Peyer's patch (tissue), 4 donors: ENCODE measurements around the gene FAS. TPM values are rescaled to one million over a fixed set of nuclear protein-coding genes. Genes with fewer than 3 reads are reported as not detected.

Experiments used
- DNase-seq, 3 donors: peaks; one replicate each; pipeline ENCODE4 v3.0.0-alpha.2; 2017 to 2019
- H3K27ac ChIP-seq, 4 donors: fragments of 200-600 bp; sonication (generic); one replicate each; pipeline ENCODE4 v1.5.1; 2016 to 2019
- H3K27me3 ChIP-seq, 2 donors: fragments of 200-600 bp; sonication (generic); one replicate each; pipeline ENCODE4 v1.5.1; 2019
- H3K36me3 ChIP-seq, 3 donors: fragments of 200-600 bp; sonication (generic); one replicate each; pipeline ENCODE4 v1.5.1; 2016 to 2019
- H3K4me1 ChIP-seq, 4 donors: fragments of 200-600 bp; sonication (generic); one replicate each; pipeline ENCODE4 v1.5.1; 2016 to 2019
- H3K4me3 ChIP-seq, 4 donors: fragments of 200-600 bp; sonication (generic); 1 replicate in 3 of 4; 2 replicates in 1 of 4; pipeline ENCODE4 v1.5.1; 2016 to 2019; ENCODE audit warnings: mild to moderate bottlenecking in 1 of 4
- H3K9me3 ChIP-seq, 4 donors: fragments of 200-600 bp; sonication (generic); one replicate each; pipeline ENCODE4 v1.5.1; 2016 to 2019; ENCODE audit warnings: mild to moderate bottlenecking in 1 of 4
- POLR2A ChIP-seq, 2 donors: fragments of 450-650 bp; IDR thresholded peaks; one replicate each; pipeline ENCODE4 v1.5.1; 2017; ENCODE audit warnings: antibody characterized with exemption in 2 of 2, mild to moderate bottlenecking in 2 of 2, moderate library complexity in 2 of 2
- total RNA-seq, 4 donors: library from RNA; depleted of rRNA; stranded (reverse); fragments of >200 nt; gene quantifications; one replicate each; pipeline ENCODE4 v1.1.0, GENCODE V29; 2016
- TF ChIP-seq, protein P1 (sequence below), 6 experiments: fragments of 450-650 bp in 4 of 6; fragments of 200-600 bp in 2 of 6; sonication (generic) in 1 of 6; IDR thresholded peaks; one replicate each; pipeline ENCODE4 v1.5.1; 2017 to 2019; ENCODE audit warnings: antibody characterized with exemption in 6 of 6, mild to moderate bottlenecking in 3 of 6, moderate library complexity in 1 of 6

The FAS gene
- total RNA-seq, 4 donors from 2014 or later = 25.9 to 81.7 (median 29.2) TPM

GRCh38 chr10:88958721-88959120 is 31.9 kb upstream of the FAS start:
- Histone ChIP-seq H3K27ac (no peak overlapping the region), H3K4me3 (no peak overlapping the region), H3K4me1 (peaks cover 0 to 3% (median 0%) of the 10 kb centered on the region in 4 donors), H3K27me3 (no peaks in the 10 kb centered on the region), H3K9me3 (no peaks in the 10 kb centered on the region), H3K36me3 (no peaks in the 10 kb centered on the region)
- no peak for DNase-seq
- no peak for TF ChIP-seq POLR2A (IDR thresholded peaks at IDR 0.05)
- TF ChIP-seq, protein P1, sequence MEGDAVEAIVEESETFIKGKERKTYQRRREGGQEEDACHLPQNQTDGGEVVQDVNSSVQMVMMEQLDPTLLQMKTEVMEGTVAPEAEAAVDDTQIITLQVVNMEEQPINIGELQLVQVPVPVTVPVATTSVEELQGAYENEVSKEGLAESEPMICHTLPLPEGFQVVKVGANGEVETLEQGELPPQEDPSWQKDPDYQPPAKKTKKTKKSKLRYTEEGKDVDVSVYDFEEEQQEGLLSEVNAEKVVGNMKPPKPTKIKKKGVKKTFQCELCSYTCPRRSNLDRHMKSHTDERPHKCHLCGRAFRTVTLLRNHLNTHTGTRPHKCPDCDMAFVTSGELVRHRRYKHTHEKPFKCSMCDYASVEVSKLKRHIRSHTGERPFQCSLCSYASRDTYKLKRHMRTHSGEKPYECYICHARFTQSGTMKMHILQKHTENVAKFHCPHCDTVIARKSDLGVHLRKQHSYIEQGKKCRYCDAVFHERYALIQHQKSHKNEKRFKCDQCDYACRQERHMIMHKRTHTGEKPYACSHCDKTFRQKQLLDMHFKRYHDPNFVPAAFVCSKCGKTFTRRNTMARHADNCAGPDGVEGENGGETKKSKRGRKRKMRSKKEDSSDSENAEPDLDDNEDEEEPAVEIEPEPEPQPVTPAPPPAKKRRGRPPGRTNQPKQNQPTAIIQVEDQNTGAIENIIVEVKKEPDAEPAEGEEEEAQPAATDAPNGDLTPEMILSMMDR (IDR thresholded peaks at IDR 0.05) = no peak

GRCh38 chr10:88960802-88961201 is 29.8 kb upstream of the FAS start:
- no peak for DNase-seq
- peak overlapping the region in 1 of 4 donors; percentile 25 for H3K27ac ChIP-seq
- no peak for TF ChIP-seq POLR2A (IDR thresholded peaks at IDR 0.05)
- TF ChIP-seq, protein P1 (IDR thresholded peaks at IDR 0.05) = no peak
- H3K4me1 ChIP-seq = peaks cover 0 to 3% (median 0%) of the 10 kb centered on the region in 4 donors
- no peaks in the 10 kb centered on the region for H3K27me3 ChIP-seq
- H3K9me3 ChIP-seq = no peaks in the 10 kb centered on the region
- H3K4me3 ChIP-seq = no peak overlapping the region
- no peaks in the 10 kb centered on the region for H3K36me3 ChIP-seq

DNA sequence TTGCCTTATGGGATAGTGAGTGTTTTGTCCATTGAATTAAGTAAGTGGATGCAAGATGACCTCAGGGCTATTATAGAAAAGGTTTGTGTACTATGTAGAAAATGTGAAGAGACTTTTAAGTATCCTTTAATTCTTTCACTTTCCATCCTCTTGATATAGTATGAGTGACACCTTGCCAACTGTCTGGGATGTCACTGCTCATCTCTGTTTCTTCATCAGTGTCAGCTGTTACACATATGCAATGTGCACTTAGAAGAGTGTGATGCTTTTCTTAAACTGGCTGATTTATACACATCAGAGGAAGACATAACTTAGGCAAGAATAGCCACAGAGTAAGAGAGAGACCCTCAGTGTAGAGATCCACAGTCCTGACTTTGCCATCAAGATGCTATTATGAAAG is 29.3 kb upstream of the FAS start:
- peaks cover 0 to 3% (median 0%) of the 10 kb centered on the region in 4 donors for H3K4me1 ChIP-seq
- H3K4me3 ChIP-seq = no peak overlapping the region
- no peaks in the 10 kb centered on the region for H3K36me3 ChIP-seq
- no peak for DNase-seq
- H3K27ac ChIP-seq = no peak overlapping the region
- TF ChIP-seq, protein P1 (IDR thresholded peaks at IDR 0.05) = no peak
- no peak for TF ChIP-seq POLR2A (IDR thresholded peaks at IDR 0.05)
- no peaks in the 10 kb centered on the region for H3K27me3 ChIP-seq
- H3K9me3 ChIP-seq = no peaks in the 10 kb centered on the region

GRCh38 chr10:88962336-88962735 is 28.3 kb upstream of the FAS start:
- Histone ChIP-seq H3K4me3 (no peak overlapping the region), H3K27ac (no peak overlapping the region), H3K9me3 (no peaks in the 10 kb centered on the region), H3K36me3 (no peaks in the 10 kb centered on the region), H3K27me3 (no peaks in the 10 kb centered on the region), H3K4me1 (peaks cover 0 to 3% (median 0%) of the 10 kb centered on the region in 4 donors)
- TF ChIP-seq, protein P1 (IDR thresholded peaks at IDR 0.05) = no peak
- no peak for TF ChIP-seq POLR2A (IDR thresholded peaks at IDR 0.05)
- no peak for DNase-seq

DNA sequence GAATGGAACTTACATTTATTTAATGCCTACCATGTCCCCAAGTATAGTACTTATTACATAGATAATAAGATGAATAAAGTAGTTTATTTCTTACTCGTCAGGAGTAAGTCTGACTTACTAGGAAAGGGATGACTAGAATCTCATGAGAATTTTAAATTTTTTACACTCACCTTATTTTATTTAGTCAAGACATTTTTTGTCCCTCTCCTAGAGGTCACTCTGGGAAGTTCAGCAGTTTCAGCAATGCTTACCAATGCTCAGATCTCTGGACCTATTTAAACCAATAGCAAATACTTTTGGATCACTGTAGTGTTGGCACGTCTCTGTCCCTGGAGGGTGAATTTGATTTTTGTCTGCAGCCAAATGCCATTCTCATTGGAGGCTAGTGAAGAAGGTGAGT is 27.3 kb upstream of the FAS start:
- Histone ChIP-seq H3K4me1 (peaks cover 0 to 3% (median 0%) of the 10 kb centered on the region in 4 donors), H3K9me3 (no peaks in the 10 kb centered on the region), H3K27me3 (no peaks in the 10 kb centered on the region), H3K36me3 (no peaks in the 10 kb centered on the region), H3K27ac (no peak overlapping the region), H3K4me3 (no peak overlapping the region)
- no peak for DNase-seq
- no peak for TF ChIP-seq POLR2A (IDR thresholded peaks at IDR 0.05)
- TF ChIP-seq, protein P1 (IDR thresholded peaks at IDR 0.05) = peak in 1 of 6 experiments; percentile 25

DNA sequence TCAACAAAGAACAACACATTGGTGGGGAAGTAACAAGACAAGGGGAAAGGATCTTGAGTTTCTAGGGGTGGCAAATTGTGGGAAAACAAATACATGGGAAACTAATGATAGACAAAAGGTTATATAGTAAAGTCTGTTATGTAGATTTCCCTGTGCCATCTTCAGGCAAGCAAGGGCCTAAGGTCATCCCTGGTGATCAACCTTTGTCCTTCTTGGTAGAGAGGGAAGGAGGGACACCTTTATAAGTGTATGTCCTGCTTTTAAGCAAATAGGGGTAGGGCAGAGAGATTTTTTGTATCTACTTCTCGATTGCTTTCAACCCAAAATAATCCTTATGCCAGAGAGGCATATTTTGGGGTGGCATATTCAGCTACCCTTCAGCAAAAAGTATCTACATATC is 26.2 kb upstream of the FAS start:
- Histone ChIP-seq H3K4me1 (peaks cover 0 to 3% (median 0%) of the 10 kb centered on the region in 4 donors), H3K27me3 (no peaks in the 10 kb centered on the region), H3K36me3 (no peaks in the 10 kb centered on the region), H3K9me3 (no peaks in the 10 kb centered on the region), H3K4me3 (no peak overlapping the region), H3K27ac (no peak overlapping the region)
- no peak for TF ChIP-seq POLR2A (IDR thresholded peaks at IDR 0.05)
- TF ChIP-seq, protein P1 (IDR thresholded peaks at IDR 0.05) = no peak
- DNase-seq = no peak
